Astrocyte of the hippocampus (primary cell): Measurements from ENCODE around the gene IL10RA.

Experiments
- DNase-seq: peaks from one replicate; pipeline ENCODE4 v3.0.0; 2011; ENCODE audit warnings: low read depth, low spot score

The IL10RA gene

DNA sequence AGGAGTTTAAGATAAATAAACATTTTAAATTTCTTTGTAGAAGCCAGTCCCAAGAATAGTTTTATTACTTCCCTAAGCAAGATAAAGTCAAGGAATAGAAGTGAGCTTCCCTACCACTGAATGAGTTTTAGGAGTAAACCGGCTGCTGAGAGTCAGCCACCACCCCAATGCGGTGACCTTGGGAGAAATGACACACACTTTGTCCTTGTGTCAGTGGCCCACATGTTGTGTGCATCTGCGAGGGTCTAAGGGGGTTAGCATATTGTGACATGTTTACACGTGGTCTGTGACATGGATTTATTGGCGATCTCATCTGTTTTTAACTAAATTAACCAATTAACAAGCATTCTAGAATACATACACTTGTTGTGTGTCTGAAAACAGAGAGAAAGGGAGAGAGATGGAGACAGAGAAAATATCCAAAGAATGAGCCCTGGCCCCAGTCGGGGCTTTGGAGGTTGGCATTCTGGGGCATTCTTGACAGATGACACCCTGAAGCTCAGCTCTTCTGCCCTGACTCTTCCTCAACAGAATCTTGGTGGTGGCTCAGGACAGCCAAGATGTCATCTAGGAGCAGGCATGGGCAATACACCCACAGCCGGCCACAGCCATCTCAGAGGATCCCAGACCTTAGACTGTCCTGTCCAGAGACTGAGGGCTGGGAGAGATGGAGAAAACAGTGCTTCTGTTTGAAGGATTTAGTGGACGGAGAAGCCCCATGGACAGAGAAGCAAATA, 60.9 kb downstream of the IL10RA start:
- DNase-seq, result no peak

DNA sequence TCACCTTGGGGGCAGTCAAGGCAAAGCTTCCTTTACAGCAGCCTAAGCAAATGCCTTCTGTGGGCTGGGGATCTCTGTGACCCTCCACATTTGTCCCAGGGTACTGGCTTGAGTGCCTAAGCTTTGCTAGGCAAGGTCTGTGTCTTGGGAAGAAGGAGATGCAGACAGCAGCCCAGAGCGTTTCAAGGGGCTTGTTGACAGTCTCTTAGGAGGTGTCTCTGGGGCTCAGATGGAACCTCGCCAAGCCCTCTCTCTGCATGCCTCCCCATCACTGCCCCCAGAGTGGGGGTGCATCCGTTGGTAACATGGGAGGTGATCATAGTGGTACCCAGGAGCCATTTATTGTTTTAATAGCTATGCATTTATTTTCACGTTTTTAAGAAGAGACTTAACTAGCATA, 61.6 kb downstream of the IL10RA start:
- DNase-seq, result no peak

GRCh38 chr11:118048472-118049370, 62.5 kb downstream of the IL10RA start:
- DNase-seq, result no peak

- DNase-seq, result no peak
Measured at GRCh38 chr11:118049771-118050170, 63.6 kb downstream of the IL10RA start.

GRCh38 chr11:118050208-118050891, 64.2 kb downstream of the IL10RA start:
- no peak for DNase-seq
